Astrocyte of the cerebellum (primary cell): Measurements from ENCODE around the gene CFTR.

Source experiments
- DNase-seq: peaks from one replicate; pipeline ENCODE4 v3.0.0-alpha.2; 2011; ENCODE audit warnings: low read depth
- H3K4me3 ChIP-seq: 2 replicates; pipeline ENCODE4 v1.5.1; 2011; ENCODE audit warnings: mild to moderate bottlenecking, low read depth, low read length, moderate library complexity
- CTCF ChIP-seq: IDR thresholded peaks from 2 replicates; pipeline ENCODE4 v1.5.1; 2012; ENCODE audit warnings: low read length, low read depth, moderate library complexity, mild to moderate bottlenecking; ENCODE audit errors: missing control alignments
- in situ Hi-C: cut with HindIII; loops from 2 replicates; pipeline ENCODE4 v1.10.0; 2017; ENCODE audit warnings: low sequenced_read_pairs

The CFTR gene

GRCh38 chr7:117588352-117588794 is 108.5 kb downstream of the CFTR start:
- peak; percentile 6 for DNase-seq
- in situ Hi-C loops = no loop called here
- no peak overlapping the region for H3K4me3 ChIP-seq
- TF ChIP-seq CTCF = no peak

GRCh38 chr7:117590191-117590590 is 110.4 kb downstream of the CFTR start:
- in situ Hi-C loops = no loop called here
- TF ChIP-seq CTCF = no peak
- no peak overlapping the region for H3K4me3 ChIP-seq
- DNase-seq = no peak

DNA sequence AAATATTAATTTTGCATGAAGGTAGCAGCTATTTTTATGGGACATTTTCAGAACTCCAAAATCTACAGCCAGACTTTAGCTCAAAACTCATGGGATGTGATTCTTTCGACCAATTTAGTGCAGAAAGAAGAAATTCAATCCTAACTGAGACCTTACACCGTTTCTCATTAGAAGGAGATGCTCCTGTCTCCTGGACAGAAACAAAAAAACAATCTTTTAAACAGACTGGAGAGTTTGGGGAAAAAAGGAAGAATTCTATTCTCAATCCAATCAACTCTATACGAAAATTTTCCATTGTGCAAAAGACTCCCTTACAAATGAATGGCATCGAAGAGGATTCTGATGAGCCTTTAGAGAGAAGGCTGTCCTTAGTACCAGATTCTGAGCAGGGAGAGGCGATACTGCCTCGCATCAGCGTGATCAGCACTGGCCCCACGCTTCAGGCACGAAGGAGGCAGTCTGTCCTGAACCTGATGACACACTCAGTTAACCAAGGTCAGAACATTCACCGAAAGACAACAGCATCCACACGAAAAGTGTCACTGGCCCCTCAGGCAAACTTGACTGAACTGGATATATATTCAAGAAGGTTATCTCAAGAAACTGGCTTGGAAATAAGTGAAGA is 112.3 kb downstream of the CFTR start:
- TF ChIP-seq CTCF = no peak
- in situ Hi-C loops = no loop called here

DNA sequence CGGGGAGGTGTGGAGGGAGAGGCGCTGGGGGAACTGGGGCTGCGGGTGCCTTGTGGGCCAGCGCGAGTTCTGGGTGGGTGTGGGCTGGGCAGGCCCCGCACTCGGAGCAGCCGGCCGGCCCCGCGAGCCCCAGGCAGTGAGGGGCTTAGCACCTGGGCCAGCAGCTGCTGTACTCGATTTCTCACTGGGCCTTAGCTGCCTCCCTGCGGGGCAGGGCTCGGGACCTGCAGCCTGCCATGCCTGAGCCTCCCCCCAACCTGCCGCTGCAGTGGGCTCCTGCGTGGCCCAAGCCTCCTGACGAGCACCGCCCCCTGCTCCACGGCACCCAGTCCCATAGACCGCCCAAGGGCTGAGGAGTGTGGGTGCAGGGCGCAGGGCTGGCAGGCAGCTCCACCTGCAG is 116.3 kb downstream of the CFTR start:
- no peak overlapping the region for H3K4me3 ChIP-seq
- no peak for TF ChIP-seq CTCF
- no peak for DNase-seq
- in situ Hi-C loops = no loop called here

More for the DNA sequence above, 112.3 kb downstream of the CFTR start:
- no peak for DNase-seq
- H3K4me3 ChIP-seq = no peak overlapping the region

GRCh38 chr7:117597755-117598154 is 117.9 kb downstream of the CFTR start:
- H3K4me3 ChIP-seq = no peak overlapping the region
- in situ Hi-C loops = no loop called here
- TF ChIP-seq CTCF = no peak
- no peak for DNase-seq

GRCh38 chr7:117600911-117601310 is 121.1 kb downstream of the CFTR start:
- in situ Hi-C loops = no loop called here
- no peak for TF ChIP-seq CTCF
- DNase-seq = no peak
- H3K4me3 ChIP-seq = no peak overlapping the region
